ENCODE results near the gene ESRRA. TPM values are rescaled to one million over a fixed set of nuclear protein-coding genes. Genes with fewer than 3 reads are reported as not detected.

The ESRRA gene
- polyA plus RNA-seq, 2 of the 4 experiments (the other 2 are of a cell fraction): 15.2 to 35.5 TPM

- peaks cover 9% of the 10 kb centered on the region; the same call in 1 of the 3 replicates for H3K4me1 ChIP-seq
- H3K27ac ChIP-seq: no peak overlapping the region
- ChIA-PET CTCF (interaction anchor here (0.5 to 20.5 kb wide), 9 partner anchors 9 to 438 kb away, joined by 3 to 448 read pairs (median 5); partner anchors contain the start of genes CATSPERZ, ESRRA and PLCB3), POLR2A (no interaction called here)
- H3K4me3 ChIP-seq: no peak overlapping the region
- no peak overlapping the region for H3K4me2 ChIP-seq
- ATAC-seq (no peak), DNase-seq (ENCODE audit: low read depth in 1 of 2, low spot score in 1 of 2) (no peak), FAIRE-seq (no peak)
- 91% methylated on average over 9 of the region's 13 CpGs for WGBS (ENCODE audit: missing lambda C conversion rate)
- no peaks in the 10 kb centered on the region for H3K9me3 ChIP-seq
- no peak for TF ChIP-seq SREBF2 (IDR thresholded peaks at IDR 0.05)
- no peak for TF ChIP-seq TP53 (CRISPR knock-in tag; IDR thresholded peaks at IDR 0.05)
- TF ChIP-seq HMGXB4 (CRISPR knock-in tag; IDR thresholded peaks at IDR 0.05; ENCODE audit: borderline replicate concordance): no peak
- TF ChIP-seq ZC3H11A (IDR thresholded peaks at IDR 0.05): no peak
- no peak for TF ChIP-seq CTCF (IDR thresholded peaks at IDR 0.05)
- TF ChIP-seq CBX8 (IDR thresholded peaks at IDR 0.05): no peak
- no peak for TF ChIP-seq MAFK (IDR thresholded peaks at IDR 0.05; ENCODE audit: partially characterized antibody)
- no peak for TF ChIP-seq RAD21 (conservative IDR thresholded peaks at IDR 0.05 in 1 of 2, IDR thresholded peaks at IDR 0.05 in 1 of 2)
- no peak for TF ChIP-seq JUNB (IDR thresholded peaks at IDR 0.05)
- no peak for TF ChIP-seq FOSB (CRISPR knock-in tag; IDR thresholded peaks at IDR 0.05)
- TF ChIP-seq, protein P1, sequence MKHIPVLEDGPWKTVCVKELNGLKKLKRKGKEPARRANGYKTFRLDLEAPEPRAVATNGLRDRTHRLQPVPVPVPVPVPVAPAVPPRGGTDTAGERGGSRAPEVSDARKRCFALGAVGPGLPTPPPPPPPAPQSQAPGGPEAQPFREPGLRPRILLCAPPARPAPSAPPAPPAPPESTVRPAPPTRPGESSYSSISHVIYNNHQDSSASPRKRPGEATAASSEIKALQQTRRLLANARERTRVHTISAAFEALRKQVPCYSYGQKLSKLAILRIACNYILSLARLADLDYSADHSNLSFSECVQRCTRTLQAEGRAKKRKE (CRISPR knock-in tag; IDR thresholded peaks at IDR 0.05; ENCODE audit: low read depth): no peak
- TF ChIP-seq NPAS2 (CRISPR knock-in tag; IDR thresholded peaks at IDR 0.05; ENCODE audit: borderline replicate concordance): no peak
- no peak for TF ChIP-seq CHD2 (IDR thresholded peaks at IDR 0.05; ENCODE audit: low read length, partially characterized antibody)
- TF ChIP-seq ZNF302 (CRISPR knock-in tag; IDR thresholded peaks at IDR 0.05): no peak
- no peak for TF ChIP-seq BHLHE40 (IDR thresholded peaks at IDR 0.05; ENCODE audit: low read depth, low read length)
- no peak for TF ChIP-seq NR3C1 (IDR thresholded peaks at IDR 0.05)
- TF ChIP-seq HOXA7 (CRISPR knock-in tag; IDR thresholded peaks at IDR 0.05): no peak
- TF ChIP-seq HOXB13 (CRISPR knock-in tag; IDR thresholded peaks at IDR 0.05; ENCODE audit: low read depth): no peak
- no peak for TF ChIP-seq RCOR1 (IDR thresholded peaks at IDR 0.05; ENCODE audit: low read depth, low read length)
- no peak for TF ChIP-seq CBX2 (IDR thresholded peaks at IDR 0.05; ENCODE audit: borderline replicate concordance, low read depth)
These were observed 16.2 kb upstream of the ESRRA start for GRCh38 chr11:64289002-64289564.

- Histone ChIP-seq H3K4me3 (no peak overlapping the region), H3K9me3 (no peaks in the 10 kb centered on the region), H3K4me1 (peaks cover 9% of the 10 kb centered on the region; the same call in 1 of the 3 replicates), H3K27ac (no peak overlapping the region), H3K4me2 (no peak overlapping the region)
- 74% methylated on average over 9 of the region's 10 CpGs for WGBS (ENCODE audit: missing lambda C conversion rate)
- no peak for DNase-seq (ENCODE audit: low read depth in 1 of 2, low spot score in 1 of 2)
- ChIA-PET CTCF (interaction anchor here (0.7 to 20.5 kb wide), 8 partner anchors 11 to 65 kb away, joined by 3 to 448 read pairs (median 6); partner anchors contain the start of genes CATSPERZ, ESRRA and PLCB3), POLR2A (no interaction called here)
- ATAC-seq: no peak
- FAIRE-seq: no peak
- TF ChIP-seq CHD2 (IDR thresholded peaks at IDR 0.05; ENCODE audit: low read length, partially characterized antibody): no peak
- no peak for TF ChIP-seq POLR2AphosphoS2 (conservative IDR thresholded peaks at IDR 0.05; ENCODE audit: low read length)
- TF ChIP-seq FOSL2 (IDR thresholded peaks at IDR 0.05): no peak
- TF ChIP-seq FOSL2 (CRISPR knock-in tag; IDR thresholded peaks at IDR 0.05): no peak
- no peak for TF ChIP-seq TFCP2L1 (CRISPR knock-in tag; IDR thresholded peaks at IDR 0.05)
- no peak for TF ChIP-seq HMGXB4 (CRISPR knock-in tag; IDR thresholded peaks at IDR 0.05; ENCODE audit: borderline replicate concordance)
- no peak for TF ChIP-seq RARB (CRISPR knock-in tag; IDR thresholded peaks at IDR 0.05)
- TF ChIP-seq HOXB5 (CRISPR knock-in tag; IDR thresholded peaks at IDR 0.05): no peak
- TF ChIP-seq, protein P2, sequence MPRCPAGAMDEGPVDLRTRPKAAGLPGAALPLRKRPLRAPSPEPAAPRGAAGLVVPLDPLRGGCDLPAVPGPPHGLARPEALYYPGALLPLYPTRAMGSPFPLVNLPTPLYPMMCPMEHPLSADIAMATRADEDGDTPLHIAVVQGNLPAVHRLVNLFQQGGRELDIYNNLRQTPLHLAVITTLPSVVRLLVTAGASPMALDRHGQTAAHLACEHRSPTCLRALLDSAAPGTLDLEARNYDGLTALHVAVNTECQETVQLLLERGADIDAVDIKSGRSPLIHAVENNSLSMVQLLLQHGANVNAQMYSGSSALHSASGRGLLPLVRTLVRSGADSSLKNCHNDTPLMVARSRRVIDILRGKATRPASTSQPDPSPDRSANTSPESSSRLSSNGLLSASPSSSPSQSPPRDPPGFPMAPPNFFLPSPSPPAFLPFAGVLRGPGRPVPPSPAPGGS (IDR thresholded peaks at IDR 0.05): no peak
- no peak for TF ChIP-seq ESRRA (IDR thresholded peaks at IDR 0.05; ENCODE audit: borderline replicate concordance, low read length)
These were observed 14.7 kb upstream of the ESRRA start for GRCh38 chr11:64290352-64291261.

Data from A549 (cell line).